ENCODE data around the gene SPATA18.

Gene SPATA18

DNA sequence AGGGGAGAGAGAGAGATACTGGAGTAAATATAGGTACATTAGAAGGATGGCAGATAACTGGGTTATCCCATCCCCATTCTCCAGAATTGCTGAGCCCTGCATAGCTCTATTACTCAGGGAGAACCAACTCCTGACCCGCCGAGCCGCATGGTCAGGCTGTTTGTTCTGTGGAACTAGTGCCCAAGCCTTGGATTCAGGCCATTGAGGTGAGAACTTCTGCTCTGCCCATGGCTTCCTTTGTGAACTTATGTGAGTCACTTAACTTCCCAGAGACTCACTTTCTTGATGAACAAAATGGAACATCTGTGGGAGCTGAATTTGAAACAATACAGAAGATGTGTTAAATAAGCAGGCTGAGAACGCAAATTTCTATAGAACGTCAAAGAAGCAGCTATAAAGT, 54.2 kb downstream of the SPATA18 start:
- no peak for DNase-seq (ENCODE audit: extremely low read depth, low read depth)
- TF ChIP-seq, protein P1, sequence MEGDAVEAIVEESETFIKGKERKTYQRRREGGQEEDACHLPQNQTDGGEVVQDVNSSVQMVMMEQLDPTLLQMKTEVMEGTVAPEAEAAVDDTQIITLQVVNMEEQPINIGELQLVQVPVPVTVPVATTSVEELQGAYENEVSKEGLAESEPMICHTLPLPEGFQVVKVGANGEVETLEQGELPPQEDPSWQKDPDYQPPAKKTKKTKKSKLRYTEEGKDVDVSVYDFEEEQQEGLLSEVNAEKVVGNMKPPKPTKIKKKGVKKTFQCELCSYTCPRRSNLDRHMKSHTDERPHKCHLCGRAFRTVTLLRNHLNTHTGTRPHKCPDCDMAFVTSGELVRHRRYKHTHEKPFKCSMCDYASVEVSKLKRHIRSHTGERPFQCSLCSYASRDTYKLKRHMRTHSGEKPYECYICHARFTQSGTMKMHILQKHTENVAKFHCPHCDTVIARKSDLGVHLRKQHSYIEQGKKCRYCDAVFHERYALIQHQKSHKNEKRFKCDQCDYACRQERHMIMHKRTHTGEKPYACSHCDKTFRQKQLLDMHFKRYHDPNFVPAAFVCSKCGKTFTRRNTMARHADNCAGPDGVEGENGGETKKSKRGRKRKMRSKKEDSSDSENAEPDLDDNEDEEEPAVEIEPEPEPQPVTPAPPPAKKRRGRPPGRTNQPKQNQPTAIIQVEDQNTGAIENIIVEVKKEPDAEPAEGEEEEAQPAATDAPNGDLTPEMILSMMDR (IDR thresholded peaks at IDR 0.05; ENCODE audit: low read depth, low read length), result no peak

GRCh38 chr4:52106191-52106590, 55.1 kb downstream of the SPATA18 start:
- no peak for DNase-seq (ENCODE audit: extremely low read depth, low read depth)
- TF ChIP-seq, protein P1 (IDR thresholded peaks at IDR 0.05; ENCODE audit: low read depth, low read length), result no peak

DNA sequence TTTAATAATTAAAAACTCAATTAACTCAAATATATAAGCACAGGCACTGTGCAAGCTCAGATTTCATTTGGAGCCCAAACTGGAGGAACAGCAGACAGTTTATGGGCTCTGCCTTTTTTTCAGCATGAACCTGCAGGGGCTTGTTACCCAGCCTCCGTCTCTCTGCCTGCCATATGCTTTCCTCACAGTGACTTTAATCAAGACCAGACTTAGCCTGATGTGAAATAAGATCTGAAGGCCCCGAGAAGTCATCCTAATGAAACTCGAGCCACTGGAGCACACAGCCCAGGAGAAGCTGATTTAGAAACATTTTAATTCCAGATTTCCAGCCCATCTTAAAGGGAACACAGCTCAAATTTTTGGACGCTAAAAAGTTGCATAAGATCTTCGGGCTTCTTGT, 55.6 kb downstream of the SPATA18 start:
- DNase-seq (ENCODE audit: extremely low read depth, low read depth), result peak; percentile 81

DNA sequence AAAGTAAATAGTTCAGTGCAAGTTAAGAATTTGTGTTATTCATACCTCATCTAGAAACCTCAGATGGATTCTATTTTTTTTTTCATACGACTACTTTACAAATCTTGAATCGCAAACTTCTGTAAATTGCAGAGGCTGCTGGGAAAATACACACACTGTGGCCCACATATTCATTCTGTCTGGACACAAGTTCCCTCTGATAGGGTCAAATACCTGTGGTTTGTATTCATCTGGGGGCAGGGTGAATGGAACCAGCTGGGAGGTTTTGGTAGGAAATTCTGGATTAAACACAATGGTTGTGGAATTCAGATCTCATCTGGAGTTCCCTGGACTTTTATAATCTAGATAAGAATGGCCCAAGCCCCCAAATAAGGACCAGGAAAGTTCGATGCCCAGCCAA, 56.2 kb downstream of the SPATA18 start:
- DNase-seq (ENCODE audit: extremely low read depth, low read depth), result no peak
- TF ChIP-seq, protein P1 (IDR thresholded peaks at IDR 0.05; ENCODE audit: low read depth, low read length), result no peak

More for the DNA sequence above, 55.6 kb downstream of the SPATA18 start:
- TF ChIP-seq, protein P1 (IDR thresholded peaks at IDR 0.05; ENCODE audit: low read depth, low read length), result no peak

GRCh38 chr4:52107745-52108144, 56.6 kb downstream of the SPATA18 start:
- DNase-seq (ENCODE audit: extremely low read depth, low read depth), result no peak
- TF ChIP-seq, protein P1 (IDR thresholded peaks at IDR 0.05; ENCODE audit: low read depth, low read length), result peak; percentile 16

- TF ChIP-seq, protein P1 (IDR thresholded peaks at IDR 0.05; ENCODE audit: low read depth, low read length), result no peak
- DNase-seq (ENCODE audit: extremely low read depth, low read depth), result no peak
Measured at GRCh38 chr4:52110171-52110570, 59.1 kb downstream of the SPATA18 start.

- TF ChIP-seq, protein P1 (IDR thresholded peaks at IDR 0.05; ENCODE audit: low read depth, low read length), result no peak
- no peak for DNase-seq (ENCODE audit: extremely low read depth, low read depth)
Measured at GRCh38 chr4:52111995-52112394, 60.9 kb downstream of the SPATA18 start.
